ENCODE measurements around the gene CACNG3.

CACNG3 gene

GRCh38 chr16:24381470-24382118 is 125.5 kb downstream of the CACNG3 start:
- no peak for TF ChIP-seq CTCF (IDR thresholded peaks at IDR 0.05; ENCODE audit: unreplicated experiment in 3 of 3)
- Mint-ChIP-seq H3K27me3 (ENCODE audit: low read depth) (no peaks in the 10 kb centered on the region), H3K27ac (peak overlapping the region in 1 of 3 experiments; percentile 26)

GRCh38 chr16:24382762-24383407 is 126.8 kb downstream of the CACNG3 start:
- H3K4me1 Mint-ChIP-seq = peaks cover 13% of the 10 kb centered on the region
- H3K9me3 Mint-ChIP-seq = peaks cover 32% of the 10 kb centered on the region
- no peaks in the 10 kb centered on the region for H3K27me3 Mint-ChIP-seq (ENCODE audit: low read depth)
- no peak for TF ChIP-seq CTCF (IDR thresholded peaks at IDR 0.05; ENCODE audit: unreplicated experiment in 3 of 3)
- no peak overlapping the region for H3K4me3 Mint-ChIP-seq
- H3K27ac Mint-ChIP-seq = no peak overlapping the region
- peaks cover 8% of the 10 kb centered on the region for H3K36me3 Mint-ChIP-seq (ENCODE audit: low read depth)

More at GRCh38 chr16:24381470-24382118, 125.5 kb downstream of the CACNG3 start:
- Mint-ChIP-seq H3K4me1 (peaks cover 13% of the 10 kb centered on the region), H3K9me3 (peaks cover 38% of the 10 kb centered on the region), H3K4me3 (no peak overlapping the region), H3K36me3 (ENCODE audit: low read depth) (peaks cover 8% of the 10 kb centered on the region)

GRCh38 chr16:24394341-24394740 is 138.2 kb downstream of the CACNG3 start:
- Mint-ChIP-seq H3K4me1 (peaks cover 4% of the 10 kb centered on the region), H3K4me3 (no peak overlapping the region), H3K27me3 (ENCODE audit: low read depth) (no peaks in the 10 kb centered on the region), H3K9me3 (peaks cover 3% of the 10 kb centered on the region), H3K36me3 (ENCODE audit: low read depth) (no peaks in the 10 kb centered on the region), H3K27ac (no peak overlapping the region)
- TF ChIP-seq CTCF (IDR thresholded peaks at IDR 0.05; ENCODE audit: unreplicated experiment in 3 of 3) = no peak

- no peaks in the 10 kb centered on the region for H3K9me3 Mint-ChIP-seq
- no peak overlapping the region for H3K27ac Mint-ChIP-seq
- H3K27me3 Mint-ChIP-seq (ENCODE audit: low read depth) = no peaks in the 10 kb centered on the region
- H3K36me3 Mint-ChIP-seq (ENCODE audit: low read depth) = no peaks in the 10 kb centered on the region
- H3K4me3 Mint-ChIP-seq = no peak overlapping the region
- peaks cover 4% of the 10 kb centered on the region for H3K4me1 Mint-ChIP-seq
- no peak for TF ChIP-seq CTCF (IDR thresholded peaks at IDR 0.05; ENCODE audit: unreplicated experiment in 3 of 3)
Measured at GRCh38 chr16:24396350-24397271, 140.5 kb downstream of the CACNG3 start.

- H3K9me3 Mint-ChIP-seq = no peaks in the 10 kb centered on the region
- peaks cover 3% of the 10 kb centered on the region for H3K27me3 Mint-ChIP-seq (ENCODE audit: low read depth)
- TF ChIP-seq CTCF (IDR thresholded peaks at IDR 0.05; ENCODE audit: unreplicated experiment in 3 of 3) = no peak
- no peaks in the 10 kb centered on the region for H3K4me1 Mint-ChIP-seq
- H3K36me3 Mint-ChIP-seq (ENCODE audit: low read depth) = no peaks in the 10 kb centered on the region
- no peak overlapping the region for H3K27ac Mint-ChIP-seq
- H3K4me3 Mint-ChIP-seq = no peak overlapping the region
Measured at GRCh38 chr16:24409045-24409444, 152.9 kb downstream of the CACNG3 start.

All from nephron (organoid).